ENCODE results near the gene KRT1.

Gene KRT1

GRCh38 chr12:52634266-52635056 lies 45.7 kb downstream of the KRT1 start:
- peak; percentile 66 for DNase-seq (ENCODE audit: low spot score)

- DNase-seq (ENCODE audit: low spot score), result no peak
These were observed 46.8 kb downstream of the KRT1 start for GRCh38 chr12:52633383-52633782.

- no peak for DNase-seq (ENCODE audit: low spot score)
These were observed 47.6 kb downstream of the KRT1 start for GRCh38 chr12:52632656-52633055.

- no peak for DNase-seq (ENCODE audit: low spot score)
These were observed 48.3 kb downstream of the KRT1 start for GRCh38 chr12:52631676-52632459.

- no peak for DNase-seq (ENCODE audit: low spot score)
These were observed 48.9 kb downstream of the KRT1 start for GRCh38 chr12:52631264-52631663.

- no peak for DNase-seq (ENCODE audit: low spot score)
These were observed 49.5 kb downstream of the KRT1 start for GRCh38 chr12:52630599-52631200.

GRCh38 chr12:52630008-52630500 lies 50.2 kb downstream of the KRT1 start:
- no peak for DNase-seq (ENCODE audit: low spot score)

- no peak for DNase-seq (ENCODE audit: low spot score)
These were observed 50.8 kb downstream of the KRT1 start for GRCh38 chr12:52629281-52630007.

- DNase-seq (ENCODE audit: low spot score), result no peak
These were observed 51.4 kb downstream of the KRT1 start for GRCh38 chr12:52628841-52629240.

- no peak for DNase-seq (ENCODE audit: low spot score)
These were observed 52.1 kb downstream of the KRT1 start for GRCh38 chr12:52628111-52628507.

- no peak for DNase-seq (ENCODE audit: low spot score)
These were observed 52.7 kb downstream of the KRT1 start for GRCh38 chr12:52627395-52628110.

Data from hematopoietic multipotent progenitor cell treated with erythropoietin and hydrocortisone succinate and interleukin-3 and kit ligand, for 15 days (in vitro differentiated cells).